ENCODE data around the gene PHOX2A.

Gene PHOX2A

DNA sequence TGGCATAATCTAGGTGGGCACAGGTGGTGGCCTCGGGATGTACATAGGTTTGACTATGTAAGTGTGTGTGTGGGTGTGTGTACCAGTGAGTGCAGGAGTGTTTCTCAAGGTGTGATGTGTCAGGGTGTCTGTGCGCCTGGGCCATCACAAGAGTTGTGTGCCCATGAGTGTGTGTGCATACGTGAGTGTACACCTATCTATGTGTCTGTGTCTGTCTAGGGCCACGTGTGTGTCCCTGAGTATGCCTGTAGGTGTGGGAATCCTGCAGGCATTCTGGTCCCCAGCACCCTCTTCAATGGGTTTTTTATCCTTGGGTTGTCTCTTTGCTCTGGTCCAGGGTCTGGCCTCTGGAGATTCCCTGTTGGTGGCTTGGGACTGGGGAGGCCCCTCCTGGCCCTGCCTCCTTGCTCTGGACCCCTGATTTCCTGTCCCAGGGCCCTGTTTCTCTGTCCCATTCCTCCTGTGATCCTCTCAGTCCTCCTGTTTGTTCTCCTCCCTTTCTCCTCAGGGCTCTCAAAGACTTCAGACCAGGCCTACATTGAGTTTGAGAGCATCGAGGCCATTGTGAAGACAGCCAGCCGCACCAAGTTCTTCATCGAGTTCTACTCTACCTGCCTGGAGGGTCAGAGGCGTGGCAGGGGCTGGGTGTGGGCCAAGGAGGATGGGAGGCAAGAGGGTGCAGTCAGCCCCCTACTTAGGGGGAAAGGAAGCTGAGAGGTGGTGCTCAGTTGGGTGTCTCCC lies 10.0 kb downstream of the PHOX2A start:
- DNase-seq (ENCODE audit: low spot score): no peak

DNA sequence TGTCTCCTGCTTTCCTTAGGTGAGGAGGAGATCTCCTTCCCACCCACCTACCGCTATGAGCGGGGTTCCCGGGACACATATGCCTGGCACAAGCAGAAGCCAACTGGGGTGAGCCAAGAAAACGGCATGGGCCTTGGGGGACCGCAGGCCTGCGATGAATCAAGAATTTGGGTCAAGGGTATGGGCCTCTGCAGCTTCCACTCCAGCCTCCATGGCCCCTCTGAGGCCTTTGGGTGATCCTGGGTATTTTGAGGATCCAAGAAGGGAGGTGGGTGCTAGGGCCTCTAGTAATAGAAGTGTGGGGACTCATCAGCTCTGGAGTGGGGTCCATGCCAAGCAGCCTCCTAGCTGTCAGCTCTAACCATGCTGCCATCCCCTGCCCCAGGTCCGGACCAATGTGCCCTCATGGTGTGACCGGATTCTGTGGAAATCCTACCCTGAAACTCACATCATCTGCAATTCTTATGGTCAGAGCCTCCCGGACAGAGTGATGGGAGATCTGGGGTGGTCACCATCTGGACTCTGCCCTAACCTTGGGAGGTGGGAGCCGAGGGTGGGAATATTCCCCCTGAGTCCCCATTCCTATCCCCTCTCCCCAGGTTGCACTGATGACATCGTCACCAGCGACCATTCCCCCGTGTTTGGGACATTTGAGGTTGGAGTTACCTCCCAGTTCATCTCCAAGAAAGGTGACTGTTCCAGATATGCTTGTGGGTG lies 10.8 kb downstream of the PHOX2A start:
- DNase-seq (ENCODE audit: low spot score): no peak

DNA sequence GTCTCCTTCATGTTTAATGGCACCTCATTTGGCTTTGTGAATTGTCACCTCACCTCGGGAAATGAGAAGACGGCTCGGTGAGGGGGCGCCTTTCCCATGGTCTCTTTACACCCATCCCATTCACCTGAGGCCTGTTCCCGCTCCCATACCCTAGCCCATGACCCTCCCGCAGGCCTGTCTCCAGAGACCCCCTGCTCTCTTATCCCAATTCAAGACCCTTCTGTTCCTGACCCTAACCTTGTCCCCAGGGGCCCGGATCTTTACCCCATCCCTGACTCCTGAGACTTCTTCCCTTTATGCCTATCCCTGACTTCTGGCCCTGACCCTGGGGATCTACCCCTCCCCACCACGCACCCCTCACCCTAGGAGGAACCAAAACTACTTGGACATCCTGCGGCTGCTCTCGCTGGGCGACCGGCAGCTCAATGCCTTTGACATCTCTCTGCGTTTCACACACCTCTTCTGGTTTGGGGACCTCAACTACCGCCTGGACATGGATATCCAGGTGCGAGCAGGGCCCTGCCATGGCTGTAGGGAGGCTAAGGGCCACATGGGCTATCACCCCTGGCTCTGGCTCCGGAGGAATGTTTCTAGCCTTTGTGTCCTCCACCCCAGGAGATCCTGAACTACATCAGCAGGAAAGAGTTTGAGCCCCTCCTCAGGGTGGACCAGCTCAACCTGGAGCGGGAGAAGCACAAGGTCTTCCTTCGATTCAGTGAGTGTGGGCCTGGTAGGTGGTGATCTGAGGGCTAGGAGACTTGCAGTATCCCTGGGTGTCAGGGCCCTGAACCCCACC lies 11.5 kb downstream of the PHOX2A start:
- DNase-seq (ENCODE audit: low spot score): no peak

DNA sequence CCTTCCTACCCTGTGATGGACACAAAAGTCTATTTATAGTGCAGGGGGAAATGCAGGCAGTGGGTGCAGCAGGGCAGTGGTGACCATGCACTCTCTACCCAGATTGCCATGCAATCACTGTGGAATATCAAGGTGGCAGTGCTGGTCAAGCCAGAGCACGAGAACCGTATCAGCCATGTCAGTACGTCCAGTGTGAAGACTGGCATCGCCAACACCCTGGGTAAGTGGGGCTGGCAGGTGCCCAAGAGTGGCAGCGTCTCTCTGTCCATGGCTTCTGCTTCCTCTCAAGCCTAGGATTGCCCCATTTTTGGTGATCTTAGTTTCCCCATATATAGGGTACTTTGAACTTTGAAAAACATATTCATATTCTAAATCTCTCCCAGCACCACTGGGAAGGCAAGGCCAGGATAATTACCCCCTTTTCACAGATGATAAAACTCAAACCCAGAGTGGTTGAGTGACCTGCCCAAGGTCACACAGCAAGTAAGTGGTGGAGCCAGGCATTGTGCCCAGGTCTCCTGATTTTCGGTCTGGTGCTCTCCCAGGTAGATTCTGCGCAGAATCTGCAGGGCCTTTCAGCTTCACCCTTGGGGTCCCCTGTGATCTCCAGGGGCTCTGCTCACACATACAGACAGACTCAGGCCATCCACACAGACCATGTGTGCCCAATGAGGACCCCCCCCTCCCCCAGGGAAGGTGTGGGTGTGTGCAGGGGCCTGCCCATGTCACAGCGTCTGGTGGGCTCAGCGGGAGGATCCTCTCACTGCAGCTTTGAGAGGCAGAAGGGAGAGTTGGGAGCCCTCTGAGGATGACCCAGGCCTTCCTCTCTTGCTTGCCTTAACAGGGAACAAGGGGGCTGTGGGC lies 12.3 kb downstream of the PHOX2A start:
- no peak for DNase-seq (ENCODE audit: low spot score)

DNA sequence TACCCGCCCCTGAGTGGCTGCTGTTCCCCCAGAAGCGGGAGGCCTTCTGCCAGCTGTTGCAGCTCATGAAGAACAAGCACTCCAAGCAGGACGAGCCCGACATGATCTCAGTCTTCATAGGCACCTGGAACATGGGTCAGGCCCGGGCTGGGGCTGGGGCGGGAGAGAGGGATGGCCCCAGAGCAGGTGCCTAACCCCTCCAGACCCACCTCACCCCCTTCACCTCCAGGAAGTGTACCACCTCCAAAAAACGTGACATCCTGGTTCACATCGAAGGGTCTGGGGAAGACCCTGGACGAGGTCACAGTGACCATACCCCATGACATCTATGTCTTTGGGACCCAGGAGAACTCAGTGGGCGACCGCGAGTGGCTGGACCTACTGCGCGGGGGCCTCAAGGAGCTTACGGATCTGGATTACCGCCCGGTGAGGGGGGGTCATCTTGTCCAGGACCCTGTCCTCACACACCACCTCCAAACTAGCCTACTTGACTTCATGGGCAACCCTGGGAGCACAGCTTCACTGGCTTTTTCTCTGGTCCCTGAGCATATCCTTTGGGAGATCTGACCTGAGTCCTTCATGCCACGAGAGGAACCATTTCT lies 13.1 kb downstream of the PHOX2A start:
- no peak for DNase-seq (ENCODE audit: low spot score)

DNA sequence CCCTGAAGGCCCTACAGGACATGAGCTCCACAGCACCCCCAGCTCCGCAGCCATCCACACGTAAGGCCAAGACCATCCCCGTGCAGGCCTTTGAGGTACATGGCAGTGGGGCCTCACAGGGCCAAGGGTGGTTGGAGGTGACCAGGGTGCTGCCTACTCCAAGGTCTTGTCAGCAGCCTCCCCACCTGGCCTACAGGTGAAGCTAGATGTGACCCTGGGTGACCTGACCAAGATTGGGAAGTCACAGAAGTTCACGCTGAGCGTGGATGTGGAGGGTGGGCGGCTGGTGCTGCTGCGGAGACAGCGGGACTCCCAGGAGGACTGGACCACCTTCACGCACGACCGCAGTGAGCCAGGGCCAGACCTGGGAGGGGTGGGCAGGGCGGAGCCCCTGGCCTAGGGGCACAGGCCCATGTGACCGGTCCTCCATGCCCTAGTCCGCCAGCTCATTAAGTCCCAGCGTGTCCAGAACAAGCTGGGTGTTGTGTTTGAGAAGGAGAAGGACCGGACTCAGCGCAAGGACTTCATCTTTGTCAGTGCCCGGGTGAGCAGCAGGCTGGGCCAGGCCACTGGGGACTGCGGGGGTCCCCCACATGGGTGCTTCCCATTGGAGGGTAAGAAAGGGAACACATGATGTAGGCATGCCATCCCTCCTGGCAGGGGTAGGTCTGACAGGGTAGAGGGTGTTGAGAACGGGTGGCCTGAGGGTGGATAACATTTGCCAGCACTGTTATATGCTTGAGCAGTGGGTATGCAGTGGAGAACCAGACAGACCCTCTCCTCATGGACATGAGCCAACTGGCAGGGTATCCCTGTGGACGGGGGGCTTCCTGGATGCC lies 13.8 kb downstream of the PHOX2A start:
- no peak for DNase-seq (ENCODE audit: low spot score)

DNA sequence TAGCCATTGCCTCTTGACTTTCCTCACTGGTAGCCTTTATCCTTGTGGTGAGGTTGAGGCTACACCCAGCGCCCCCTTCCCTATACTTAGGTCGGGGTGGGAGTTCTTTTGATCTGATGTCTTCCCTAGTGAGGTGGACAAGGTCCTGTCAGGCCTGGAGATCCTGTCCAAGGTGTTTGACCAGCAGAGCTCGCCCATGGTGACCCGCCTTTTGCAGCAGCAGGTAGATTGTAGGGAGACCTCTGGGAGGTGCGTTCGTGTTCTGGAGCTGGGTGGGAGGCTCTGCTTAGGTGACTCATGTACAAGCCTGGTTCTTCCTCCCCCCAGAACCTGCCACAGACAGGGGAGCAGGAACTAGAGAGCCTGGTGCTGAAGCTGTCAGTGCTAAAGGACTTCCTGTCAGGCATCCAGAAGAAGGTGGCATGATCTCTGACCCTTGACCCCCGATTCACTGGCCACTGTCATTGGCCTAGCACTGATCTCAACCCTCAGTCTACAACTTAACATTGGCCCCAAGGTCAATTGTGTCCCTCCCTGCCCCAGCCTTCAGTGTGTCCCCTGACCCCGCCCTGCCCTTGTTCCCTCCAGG lies 14.5 kb downstream of the PHOX2A start:
- no peak for DNase-seq (ENCODE audit: low spot score)

DNA sequence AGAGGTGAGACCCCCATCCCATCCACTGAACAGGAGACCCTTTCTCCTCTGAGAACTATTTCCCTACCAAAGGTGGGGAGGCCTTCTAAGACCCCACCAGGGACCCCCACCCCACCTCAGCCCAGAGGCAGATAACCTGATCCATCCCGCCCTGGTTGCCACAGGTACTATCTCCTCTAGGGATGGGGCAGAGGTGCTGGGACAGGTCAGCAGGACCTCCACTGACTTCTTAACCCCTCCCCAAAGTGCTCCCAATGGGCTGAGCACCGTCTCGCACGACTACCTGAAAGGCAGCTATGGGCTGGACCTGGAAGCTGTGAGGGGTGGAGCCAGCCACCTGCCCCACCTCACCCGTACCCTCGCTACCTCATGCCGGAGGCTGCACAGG lies 15.1 kb downstream of the PHOX2A start:
- DNase-seq (ENCODE audit: low spot score): no peak

DNA sequence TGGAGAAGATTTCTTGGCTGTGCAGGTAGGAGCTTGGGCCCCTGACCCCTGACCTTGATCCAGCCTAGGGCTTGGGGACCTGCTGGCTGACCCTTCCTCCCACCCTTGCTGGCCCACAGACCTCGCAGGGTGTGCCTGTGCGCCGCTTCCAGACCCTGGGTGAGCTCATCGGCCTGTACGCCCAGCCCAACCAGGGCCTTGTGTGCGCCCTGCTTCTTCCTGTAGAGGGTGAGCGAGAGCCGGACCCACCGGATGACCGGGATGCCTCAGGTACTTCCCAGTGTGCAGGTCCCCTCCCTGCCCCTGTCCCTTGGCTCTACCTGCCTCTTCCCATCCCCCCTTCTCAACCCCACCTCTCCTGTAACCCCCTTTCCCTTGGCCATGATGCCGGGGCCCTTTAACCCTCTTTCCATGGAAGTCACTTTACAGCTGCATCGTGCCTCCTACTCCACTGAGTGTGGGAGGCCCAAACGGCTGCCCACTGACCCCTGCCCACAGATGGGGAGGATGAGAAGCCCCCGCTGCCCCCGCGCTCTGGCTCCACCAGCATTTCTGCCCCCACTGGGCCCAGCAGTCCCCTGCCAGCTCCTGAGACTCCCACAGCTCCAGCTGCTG lies 15.6 kb downstream of the PHOX2A start:
- DNase-seq (ENCODE audit: low spot score): no peak

DNA sequence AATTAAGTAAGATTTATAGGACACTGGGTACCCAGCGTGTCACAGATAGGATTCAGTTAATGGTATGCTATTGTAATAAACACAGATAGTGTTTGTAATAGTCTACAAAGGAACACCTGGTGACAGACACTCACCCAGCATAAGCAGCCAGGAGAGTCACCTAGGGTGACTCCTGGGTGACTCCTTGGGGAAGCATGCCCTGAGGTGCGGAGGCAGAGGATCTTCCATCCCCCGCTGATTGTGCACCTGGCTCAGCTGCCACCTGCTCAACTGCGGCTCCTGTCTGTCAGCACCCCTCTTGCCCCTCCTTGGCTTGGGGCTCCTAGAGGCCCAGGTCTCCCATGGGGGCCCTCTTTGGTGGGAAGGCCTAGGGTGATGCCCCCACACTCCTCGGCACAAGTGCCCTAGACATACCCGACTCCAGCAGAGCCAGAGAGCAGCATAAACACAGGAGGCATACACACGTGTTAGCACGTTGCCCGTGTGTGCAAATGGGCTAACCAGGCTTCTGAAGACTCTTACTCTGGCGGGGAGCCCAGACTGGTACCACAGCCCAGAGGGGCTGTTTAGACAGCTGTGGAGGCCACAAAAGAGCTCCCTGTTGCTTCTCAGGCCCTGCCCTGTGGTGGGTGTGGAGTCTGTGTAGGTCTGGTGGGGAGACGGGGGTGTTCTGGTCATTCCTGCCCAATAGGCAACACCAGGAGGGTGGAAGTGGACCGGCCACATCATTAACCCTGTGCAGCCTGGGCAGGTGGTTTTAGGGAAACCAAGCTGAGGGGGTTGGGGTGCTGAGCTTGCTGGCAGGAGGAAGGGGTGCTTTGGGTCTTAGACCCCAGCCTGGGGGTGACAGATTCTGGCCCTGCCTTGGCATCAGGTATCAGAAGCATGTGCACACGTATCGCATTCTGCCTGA lies 16.4 kb downstream of the PHOX2A start:
- DNase-seq (ENCODE audit: low spot score): no peak

DNA sequence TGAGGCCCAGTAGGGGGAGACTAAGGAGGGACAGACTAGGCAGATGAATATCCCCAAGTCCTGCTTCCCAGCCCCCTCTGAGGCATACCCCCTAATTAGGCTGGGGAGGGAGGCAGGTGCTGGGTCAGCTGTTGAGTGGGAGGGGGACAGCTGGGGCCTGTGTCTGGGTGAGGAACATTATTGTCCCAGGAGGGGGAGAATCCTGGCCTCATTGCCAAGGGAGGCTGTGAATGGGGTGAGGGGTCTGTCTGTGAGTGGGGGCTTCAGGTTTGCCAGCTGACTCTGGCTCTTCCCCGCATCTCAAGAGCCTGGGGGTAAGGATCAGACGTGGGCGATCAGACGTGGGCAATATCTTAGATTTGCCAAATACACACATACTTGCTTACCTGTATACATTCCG lies 17.3 kb downstream of the PHOX2A start:
- DNase-seq (ENCODE audit: low spot score): no peak

DNA sequence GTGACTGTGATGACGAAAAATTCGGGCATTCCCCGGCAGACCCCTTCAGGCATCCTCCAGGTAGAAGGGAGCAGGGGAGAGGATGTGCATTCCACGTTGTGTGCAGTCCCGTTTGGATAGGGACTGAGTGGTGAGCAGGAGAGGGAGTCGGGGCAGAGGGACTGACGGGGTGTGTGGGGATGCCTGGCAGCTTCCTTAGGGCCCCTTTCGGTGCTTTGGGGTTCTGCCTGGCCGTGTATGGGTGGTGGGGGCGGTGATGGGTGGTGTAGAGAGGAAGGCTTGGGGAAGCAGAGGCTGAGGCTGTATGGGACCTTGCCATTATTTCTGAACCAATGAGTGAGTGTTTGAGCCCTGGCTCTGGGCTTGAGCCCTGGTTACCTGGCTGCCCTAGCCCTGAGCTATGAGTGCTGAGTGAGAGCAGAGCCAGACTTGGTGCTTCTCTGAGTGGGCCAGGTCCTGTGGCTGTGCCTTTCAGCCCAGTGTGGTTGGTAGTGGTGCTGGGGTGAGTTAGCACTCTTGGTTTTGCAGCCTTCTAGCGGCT lies 18.5 kb downstream of the PHOX2A start:
- DNase-seq (ENCODE audit: low spot score): no peak

DNA sequence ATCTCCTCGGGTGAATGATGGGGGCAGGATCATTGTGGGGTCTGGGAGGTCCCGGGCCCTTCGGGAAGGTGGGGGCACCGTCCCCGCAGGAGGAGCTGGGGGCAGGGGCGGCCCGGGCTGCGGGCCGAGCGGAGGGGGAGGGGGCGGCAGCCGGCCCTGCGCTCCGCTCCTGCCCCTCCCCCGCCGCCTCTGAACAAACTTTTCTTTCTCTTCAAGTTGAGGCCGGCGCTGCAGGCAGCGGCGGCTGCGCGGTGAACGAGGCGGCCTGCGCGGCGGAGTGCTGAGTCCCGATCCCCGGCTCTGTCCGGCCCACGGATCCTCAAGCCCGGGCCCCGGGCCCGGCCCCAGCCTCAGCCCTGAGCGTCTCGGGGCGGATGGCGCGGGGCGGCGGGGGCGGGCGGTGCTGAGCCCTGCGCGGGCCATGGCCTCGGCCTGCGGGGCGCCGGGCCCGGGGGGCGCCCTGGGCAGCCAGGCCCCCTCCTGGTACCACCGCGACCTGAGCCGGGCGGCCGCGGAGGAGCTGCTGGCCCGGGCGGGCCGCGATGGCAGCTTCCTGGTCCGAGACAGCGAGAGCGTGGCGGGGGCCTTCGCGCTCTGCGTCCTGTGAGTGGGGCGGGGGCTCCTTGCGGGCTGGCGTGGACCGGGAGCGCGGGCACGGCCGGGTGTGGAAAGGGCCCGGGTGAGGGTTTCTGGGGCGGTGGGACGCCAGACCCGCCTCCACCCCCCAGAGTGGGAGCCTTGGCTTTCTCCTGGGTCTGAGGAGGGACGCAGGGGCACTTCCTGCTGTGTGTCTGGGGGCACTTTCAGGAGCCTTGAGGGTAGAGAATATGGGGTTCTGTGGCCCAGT lies 19.2 kb downstream of the PHOX2A start, which contains the start of gene INPPL1:
Gene INPPL1, plus strand, starts transcription at position 204 of the 847 bp plus-strand sequence. Its CDS starts 218 bp downstream, at position 422.
- DNase-seq (ENCODE audit: low spot score): peak; percentile 68

DNA sequence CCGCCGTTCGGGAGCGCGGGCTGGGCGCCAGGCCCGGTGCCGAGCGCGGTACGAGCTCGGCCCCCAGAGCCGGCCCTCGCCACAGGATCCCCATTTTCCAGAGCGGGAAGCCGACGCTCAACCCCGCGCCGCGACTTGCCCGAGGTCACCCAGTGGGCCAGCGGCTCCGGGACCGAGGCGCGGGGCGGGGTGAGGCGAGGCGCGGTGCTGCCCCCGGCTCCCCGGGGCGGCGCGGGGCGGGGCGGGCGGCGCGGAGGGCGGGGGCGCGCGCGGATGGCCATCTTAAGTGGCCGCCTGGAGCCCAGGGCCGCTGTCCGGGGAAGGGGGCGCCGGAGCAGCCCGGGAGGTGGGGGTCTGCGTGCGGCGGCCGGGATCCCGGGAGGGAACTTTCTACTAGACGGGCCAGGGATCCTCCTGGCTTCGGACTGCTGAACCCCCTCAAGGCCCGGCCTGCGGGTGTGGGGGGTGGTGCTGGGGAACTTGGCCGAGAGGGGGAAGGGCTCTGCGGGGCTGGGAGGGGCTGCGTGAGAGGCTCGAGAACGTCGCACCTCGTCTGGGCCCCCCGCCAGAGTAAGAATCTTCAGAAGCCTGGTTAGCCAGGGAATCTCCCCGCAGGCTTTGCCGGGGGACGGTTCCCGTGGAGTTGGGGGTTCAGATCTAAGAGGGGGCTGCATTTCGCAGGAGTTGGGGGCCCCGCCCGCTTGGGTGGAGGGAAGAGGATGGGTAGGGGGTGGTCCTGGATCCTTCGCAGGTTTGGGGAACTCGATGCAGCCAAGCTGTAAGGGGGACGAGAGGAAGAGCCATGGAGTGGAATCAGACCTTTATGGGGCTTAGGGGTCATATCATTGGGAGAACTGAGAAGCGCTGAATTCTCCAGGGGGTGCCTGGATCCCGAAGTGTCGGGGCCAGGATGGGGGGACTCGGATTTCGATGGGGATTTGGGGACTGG lies 20.1 kb downstream of the PHOX2A start:
- peak; percentile 91 for DNase-seq (ENCODE audit: low spot score)

DNA sequence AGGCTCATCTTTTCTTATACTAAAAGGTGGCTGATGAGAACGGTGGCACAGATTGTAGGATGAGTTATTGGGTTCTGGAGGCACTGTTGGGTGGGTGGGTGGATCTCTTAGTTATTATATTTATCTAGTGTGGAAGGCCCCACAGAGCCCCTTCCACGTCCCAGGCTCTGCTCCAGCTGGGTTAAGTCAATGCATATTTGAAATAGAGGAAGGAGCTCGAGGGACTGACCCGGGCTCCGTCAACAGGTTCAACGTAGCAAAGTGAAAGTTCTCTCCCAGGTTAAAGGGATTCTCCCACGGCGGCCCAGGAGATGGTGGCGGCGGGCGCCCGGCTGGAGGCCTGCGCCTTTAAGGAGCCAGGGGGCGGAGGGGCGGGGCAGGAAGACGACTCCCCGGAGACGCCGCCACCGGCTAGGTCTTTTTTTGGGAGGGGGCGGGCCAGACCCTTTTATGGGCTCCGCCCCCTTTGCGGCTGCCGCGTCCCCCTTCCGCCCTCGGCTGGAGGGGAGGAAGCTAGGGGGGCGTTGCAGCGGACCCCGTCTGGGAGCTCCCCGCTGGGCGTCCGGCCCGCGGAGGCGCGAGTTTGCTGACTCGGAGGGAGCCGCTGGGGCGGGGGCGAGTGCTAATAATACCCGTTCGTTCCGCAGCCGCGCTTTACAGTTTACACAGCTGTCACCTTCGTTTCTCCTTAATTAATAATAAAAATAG lies 20.9 kb downstream of the PHOX2A start:
- DNase-seq (ENCODE audit: low spot score): peak; percentile 94

All from left forelimb (tissue), 1 donor.